ENCODE results near the gene BRINP2. TPM values are rescaled to one million over a fixed set of nuclear protein-coding genes. Genes with fewer than 3 reads are reported as not detected.

Gene BRINP2
- total RNA-seq, 1 donor from 2014 or later, result 0.26 TPM

Other genes with a start within 250 kb of the BRINP2 start
- not detected in 2 replicates for gene ASTN1, start 6.2 kb upstream of the BRINP2 start, total RNA-seq

Data from activated T-helper 1 cell treated with anti-CD3 and anti-CD28 coated beads, Interleukin-12 subunit alpha, Interleukin-12 subunit beta, Interleukin-2, Interleukin-4 antibody, amounts not matched to agents 30 ng/mL and 10 ng/mL and 1 ng/mL, durations not matched to agents 14 hours and 24 hours and 36 hours (primary cell).